ENCODE measurements around the gene PEX11B. TPM values are rescaled to one million over a fixed set of nuclear protein-coding genes. Genes with fewer than 3 reads are reported as not detected.
A peak's percentile ranks its signal among the peaks of the same experiment; 100 is the strongest.

The PEX11B gene
- total and polyA plus RNA-seq, 8 donors: 31.9 to 53.1 (median 43.8) TPM

GRCh38 chr1:145897969-145898368 is 20.5 kb downstream of the PEX11B start:
- Histone ChIP-seq H3K36me3 (no peaks in the 10 kb centered on the region), H3K27me3 (no peaks in the 10 kb centered on the region), H3K4me1 (peaks cover under 1 to 6% of the 10 kb centered on the region in 2 donors), H3K4me3 (no peak overlapping the region), H3K27ac (no peak overlapping the region), H3K9me3 (no peaks in the 10 kb centered on the region)
- TF ChIP-seq, protein P1, sequence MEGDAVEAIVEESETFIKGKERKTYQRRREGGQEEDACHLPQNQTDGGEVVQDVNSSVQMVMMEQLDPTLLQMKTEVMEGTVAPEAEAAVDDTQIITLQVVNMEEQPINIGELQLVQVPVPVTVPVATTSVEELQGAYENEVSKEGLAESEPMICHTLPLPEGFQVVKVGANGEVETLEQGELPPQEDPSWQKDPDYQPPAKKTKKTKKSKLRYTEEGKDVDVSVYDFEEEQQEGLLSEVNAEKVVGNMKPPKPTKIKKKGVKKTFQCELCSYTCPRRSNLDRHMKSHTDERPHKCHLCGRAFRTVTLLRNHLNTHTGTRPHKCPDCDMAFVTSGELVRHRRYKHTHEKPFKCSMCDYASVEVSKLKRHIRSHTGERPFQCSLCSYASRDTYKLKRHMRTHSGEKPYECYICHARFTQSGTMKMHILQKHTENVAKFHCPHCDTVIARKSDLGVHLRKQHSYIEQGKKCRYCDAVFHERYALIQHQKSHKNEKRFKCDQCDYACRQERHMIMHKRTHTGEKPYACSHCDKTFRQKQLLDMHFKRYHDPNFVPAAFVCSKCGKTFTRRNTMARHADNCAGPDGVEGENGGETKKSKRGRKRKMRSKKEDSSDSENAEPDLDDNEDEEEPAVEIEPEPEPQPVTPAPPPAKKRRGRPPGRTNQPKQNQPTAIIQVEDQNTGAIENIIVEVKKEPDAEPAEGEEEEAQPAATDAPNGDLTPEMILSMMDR (IDR thresholded peaks at IDR 0.05): no peak
- intact Hi-C loops (cut with DNase I): no loop called here
- DNase-seq: no peak
- ATAC-seq: no peak

GRCh38 chr1:145895471-145895870 is 23.0 kb downstream of the PEX11B start:
- Histone ChIP-seq H3K4me1 (peaks cover 24 to 31% of the 10 kb centered on the region in 2 donors), H3K27ac (no peak overlapping the region), H3K9me3 (no peaks in the 10 kb centered on the region), H3K27me3 (no peaks in the 10 kb centered on the region), H3K36me3 (no peaks in the 10 kb centered on the region), H3K4me3 (no peak overlapping the region)
- ATAC-seq (no peak), DNase-seq (no peak)
- intact Hi-C loops (cut with DNase I): no loop called here
- TF ChIP-seq, protein P1 (IDR thresholded peaks at IDR 0.05): no peak

DNA sequence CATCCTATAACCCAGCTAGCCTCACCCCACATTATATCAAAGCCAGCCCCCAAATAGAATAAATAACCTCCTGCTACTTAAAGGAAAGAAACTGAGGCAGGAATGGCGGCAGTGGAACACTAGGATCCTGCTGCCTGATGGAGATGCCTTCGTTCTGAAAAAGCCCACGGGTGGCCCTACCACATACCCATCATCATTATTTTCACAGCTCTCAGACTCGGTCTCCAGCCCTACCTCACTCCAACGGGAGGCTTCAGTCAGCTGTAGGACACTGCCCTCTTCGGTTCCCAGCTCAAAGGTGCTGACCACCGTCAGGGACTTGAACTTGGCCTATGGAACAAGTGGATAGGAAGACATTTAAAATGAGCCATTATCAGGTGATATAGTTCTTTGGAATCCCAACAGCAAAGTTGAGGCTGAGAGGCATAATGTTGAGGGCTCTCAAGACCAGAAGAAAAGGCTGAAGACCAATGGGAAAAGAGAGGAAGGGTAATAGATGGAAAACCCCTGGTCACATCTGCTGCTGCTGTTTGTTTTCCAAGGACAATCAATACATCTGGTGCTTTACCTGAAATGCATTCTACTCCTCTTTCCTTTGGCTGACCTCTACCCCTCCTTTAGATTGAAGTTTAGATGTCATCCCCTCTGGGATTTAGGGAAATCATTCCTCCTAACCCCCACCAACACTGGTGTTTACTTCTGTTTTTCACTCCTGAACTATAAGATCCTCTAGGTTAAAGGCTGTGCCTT is 25.0 kb downstream of the PEX11B start:
- H3K9me3 ChIP-seq: no peaks in the 10 kb centered on the region
- ATAC-seq: no peak
- intact Hi-C loops (cut with DNase I): no loop called here
- H3K4me3 ChIP-seq: no peak overlapping the region
- no peaks in the 10 kb centered on the region for H3K27me3 ChIP-seq
- peaks cover 25 to 34% of the 10 kb centered on the region in 2 donors for H3K4me1 ChIP-seq
- TF ChIP-seq, protein P1 (IDR thresholded peaks at IDR 0.05): no peak
- no peak for DNase-seq
- no peaks in the 10 kb centered on the region for H3K36me3 ChIP-seq
- H3K27ac ChIP-seq: peak overlapping the region; percentile 86 to 93

- H3K4me3 ChIP-seq: no peak overlapping the region
- DNase-seq: no peak
- peaks cover 25 to 36% of the 10 kb centered on the region in 2 donors for H3K4me1 ChIP-seq
- H3K27me3 ChIP-seq: no peaks in the 10 kb centered on the region
- peak overlapping the region; percentile 86 to 93 for H3K27ac ChIP-seq
- no peaks in the 10 kb centered on the region for H3K36me3 ChIP-seq
- TF ChIP-seq, protein P1 (IDR thresholded peaks at IDR 0.05): no peak
- intact Hi-C loops (cut with DNase I): no loop called here
- no peaks in the 10 kb centered on the region for H3K9me3 ChIP-seq
- no peak for ATAC-seq
Measured at GRCh38 chr1:145892486-145893087, 25.9 kb downstream of the PEX11B start.

All from left lung (tissue), 10 donors.